CD4-positive, alpha-beta T cell treated with Interleukin-10 for 1 hour (primary cell): ENCODE measurements around the gene RPUSD1.

ENCODE experiments used
- DNase-seq: peaks from one replicate; pipeline ENCODE4 v3.0.0-alpha.2; 2020

Gene RPUSD1

DNA sequence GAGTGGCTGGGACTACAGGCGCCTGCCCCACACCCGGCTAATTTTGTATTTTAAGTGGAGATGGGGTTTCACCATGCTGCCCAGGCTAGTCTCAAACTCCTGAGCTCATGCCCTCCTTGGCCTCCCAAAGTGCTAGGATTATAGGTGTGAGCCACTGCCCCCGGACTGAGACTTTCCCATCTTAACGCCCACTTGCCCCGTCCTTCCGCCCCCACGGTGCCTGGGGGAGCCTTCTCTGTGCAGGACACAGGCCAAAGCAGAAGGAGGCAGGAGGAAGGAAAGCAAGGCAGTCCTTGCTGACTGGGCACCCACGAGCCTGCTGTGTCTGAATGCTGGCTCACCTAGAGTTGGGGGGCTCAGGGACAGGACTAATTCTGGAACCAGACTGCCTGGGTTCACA is 30.0 kb upstream of the RPUSD1 start:
- no peak for DNase-seq

DNA sequence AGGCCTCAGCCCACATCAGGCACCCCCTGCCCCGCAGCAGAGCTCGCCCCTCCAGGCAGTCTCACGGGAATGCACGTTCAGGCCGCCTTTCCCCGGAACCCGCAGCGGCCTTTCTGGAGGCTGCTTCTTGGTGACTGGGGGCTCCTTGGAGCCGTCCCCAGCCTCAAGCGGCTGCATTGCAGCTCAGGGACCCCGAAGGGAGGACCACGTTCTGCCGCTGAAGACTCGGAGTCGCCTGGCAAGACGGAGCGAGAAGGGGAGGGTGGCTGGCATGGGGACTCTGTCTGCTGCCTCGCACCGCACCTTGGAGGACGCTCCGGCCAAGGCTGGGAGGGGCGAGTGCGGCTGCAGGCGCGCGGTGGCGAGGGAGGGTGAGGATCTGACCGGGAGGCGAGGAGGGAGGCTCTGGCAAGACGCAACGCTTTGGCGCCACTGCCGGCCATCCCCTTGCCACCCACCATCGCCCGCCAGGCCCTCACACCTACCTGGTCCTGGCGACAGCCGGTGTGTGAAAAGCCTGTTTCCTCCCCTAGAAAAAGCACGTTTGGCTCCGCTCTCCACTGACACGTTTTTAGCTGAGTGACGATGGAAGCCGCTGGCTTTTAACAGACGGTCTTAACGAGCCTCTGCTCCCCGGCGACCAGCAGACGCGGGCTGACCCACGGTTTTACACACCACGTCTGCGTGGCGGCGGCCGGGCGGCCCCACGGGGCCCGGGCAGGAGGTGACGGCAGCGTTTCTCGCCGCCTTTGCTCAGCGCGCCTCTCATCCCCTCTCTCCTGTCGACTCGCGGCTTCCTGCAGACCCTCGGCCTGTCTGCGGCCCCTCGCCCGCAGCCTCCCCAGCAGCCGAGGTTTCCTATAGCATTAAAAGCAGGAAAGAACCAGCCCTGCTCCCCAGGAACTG is 29.1 kb upstream of the RPUSD1 start:
- DNase-seq = no peak

DNA sequence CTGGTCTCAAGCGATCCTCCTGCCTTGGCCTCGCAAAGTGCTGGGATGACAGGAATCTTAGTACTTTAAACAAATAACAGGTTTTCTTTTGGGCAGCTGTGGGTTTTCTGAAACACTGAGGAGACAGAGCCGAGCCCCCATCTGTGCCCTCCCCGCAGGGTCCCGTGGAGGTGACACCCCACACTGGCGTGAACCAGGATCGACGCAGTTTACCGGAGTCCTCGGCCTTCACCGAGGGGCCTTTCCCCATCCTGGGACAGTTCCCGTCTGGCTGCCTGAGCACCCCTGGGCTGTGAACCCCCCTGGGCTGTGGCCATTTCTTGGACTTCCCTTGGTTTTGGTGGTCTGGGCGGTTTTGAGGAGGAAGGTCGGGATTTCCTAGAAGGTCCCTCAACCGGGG is 27.7 kb upstream of the RPUSD1 start:
- no peak for DNase-seq

DNA sequence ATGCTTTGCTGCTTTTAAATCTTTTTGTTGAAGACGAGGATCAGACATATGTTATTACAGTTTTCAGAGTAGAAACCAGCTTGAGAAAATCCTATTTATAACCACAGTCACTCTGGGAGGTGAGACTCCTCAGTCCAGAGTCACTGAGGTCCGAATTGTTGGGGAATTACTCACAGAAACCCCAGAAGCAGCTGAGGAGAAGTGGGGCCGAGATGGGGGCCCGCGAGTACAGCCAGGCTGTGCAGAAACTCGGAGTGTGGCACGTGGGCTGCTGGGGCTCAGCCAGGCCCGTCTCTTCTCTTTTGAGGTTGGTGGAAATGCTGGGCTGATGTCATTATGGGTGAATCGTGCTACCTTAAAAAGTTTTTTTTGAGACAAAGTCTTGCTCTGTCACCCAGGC is 26.8 kb upstream of the RPUSD1 start:
- no peak for DNase-seq

DNA sequence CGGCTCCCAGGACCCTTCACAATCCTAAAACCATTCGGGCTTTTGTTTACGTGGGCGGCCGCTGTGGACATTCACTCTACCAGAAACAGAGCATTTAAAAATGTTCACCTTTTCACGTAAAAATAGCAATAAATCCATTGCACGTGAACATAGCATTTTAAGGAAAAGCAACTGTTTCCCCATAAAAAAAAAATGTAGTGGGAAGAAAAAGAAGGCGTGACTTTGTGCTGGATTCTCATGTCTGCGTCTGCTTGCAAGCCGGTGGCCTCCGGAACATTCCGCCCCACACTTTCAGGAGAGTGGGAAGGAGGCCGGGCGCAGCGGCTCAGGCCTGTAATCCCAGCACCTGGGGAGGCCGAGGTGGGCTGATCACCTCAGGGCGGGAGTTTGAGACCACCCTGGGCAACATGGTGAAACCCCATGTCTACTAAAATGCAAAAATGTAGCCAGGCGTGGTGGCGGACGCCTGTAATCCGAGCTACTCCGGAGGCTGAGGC is 25.8 kb upstream of the RPUSD1 start:
- no peak for DNase-seq

DNA sequence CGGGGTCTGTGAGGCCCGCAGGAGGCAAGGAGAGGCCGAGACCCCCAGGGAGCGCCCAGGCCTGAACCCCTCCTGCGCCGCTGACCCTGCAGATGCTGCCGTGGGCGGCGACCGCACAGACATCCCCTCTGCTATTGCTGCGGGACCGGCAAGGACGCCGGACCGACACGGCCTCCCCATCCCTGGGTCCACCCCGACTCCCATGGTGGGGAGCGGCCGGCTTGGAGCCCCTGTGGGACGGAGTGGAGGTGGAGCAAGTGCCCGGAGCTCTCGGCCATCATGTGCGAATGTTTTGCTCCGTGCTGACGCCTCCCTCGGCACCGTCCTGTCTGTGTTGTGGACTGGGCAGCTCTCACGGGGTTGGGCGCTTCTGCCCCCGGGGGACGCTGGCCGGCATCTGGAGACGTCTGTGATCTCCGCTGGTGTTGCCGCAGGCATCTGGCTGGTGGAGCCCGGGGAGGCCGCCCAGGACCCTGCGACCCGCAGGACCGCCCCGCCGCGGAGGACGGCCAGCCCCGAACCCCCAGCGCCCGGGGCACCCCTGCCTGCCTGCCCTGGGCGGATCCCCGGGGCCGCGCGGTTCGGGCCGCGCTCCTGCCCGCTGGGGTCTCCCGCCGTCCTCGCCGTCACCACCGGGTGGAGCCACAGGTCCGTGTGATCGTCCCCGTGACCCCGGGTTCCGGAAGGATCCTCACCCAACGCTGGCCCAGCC is 25.2 kb upstream of the RPUSD1 start:
- peak; percentile 45 for DNase-seq

DNA sequence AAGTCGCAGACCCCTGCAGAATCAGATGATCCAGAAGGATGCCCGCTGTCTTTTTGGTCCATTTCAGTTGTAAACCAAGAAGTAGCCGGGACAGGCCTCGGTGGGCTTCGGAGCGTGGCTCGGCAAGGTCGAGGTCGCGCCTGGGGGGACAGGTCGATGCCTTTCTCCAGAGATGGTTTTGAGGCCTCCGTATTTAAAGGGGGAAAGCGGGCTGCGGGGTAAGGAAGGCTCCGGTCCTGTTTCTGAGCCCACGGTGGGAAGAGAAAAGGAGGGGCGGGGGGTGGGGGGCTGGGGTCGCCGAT is 19.9 kb upstream of the RPUSD1 start:
- DNase-seq = no peak

DNA sequence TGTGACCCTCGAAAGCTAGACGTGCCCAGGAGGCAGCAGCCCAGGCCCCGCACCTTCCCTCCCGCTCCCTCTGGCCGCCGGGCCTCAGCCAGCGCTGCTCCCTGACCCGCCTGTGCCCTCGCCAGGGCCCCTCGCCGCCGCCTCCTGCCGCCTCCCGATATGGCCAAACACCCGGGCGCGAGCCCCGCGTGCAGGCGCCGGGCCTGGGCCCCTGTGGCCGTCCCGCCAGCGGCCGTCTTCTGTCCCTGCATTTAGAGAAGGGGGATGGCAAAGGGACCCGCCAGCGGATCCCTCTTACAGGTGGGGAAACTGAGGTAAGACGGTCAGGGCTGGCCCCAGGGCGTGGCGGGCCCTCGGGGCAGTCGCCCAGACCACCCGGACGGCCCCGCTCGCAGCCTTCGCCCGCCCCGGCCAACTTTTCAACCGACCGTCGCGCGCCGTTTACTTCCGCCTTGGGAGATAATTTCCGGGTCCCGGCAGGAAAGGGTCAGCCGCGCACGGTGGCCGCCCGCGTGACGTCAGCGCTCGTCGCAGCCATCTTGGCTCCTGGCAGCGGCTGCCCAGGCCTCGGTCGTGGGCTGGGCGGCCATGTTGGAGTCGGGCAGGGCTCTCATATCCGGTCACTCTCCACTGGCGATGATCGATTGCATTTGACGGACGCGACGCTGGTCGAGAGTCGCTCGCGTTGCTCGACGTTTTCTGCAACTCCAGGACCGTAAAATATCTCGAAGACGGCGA is 19.3 kb upstream of the RPUSD1 start:
- DNase-seq = peak; percentile 86

DNA sequence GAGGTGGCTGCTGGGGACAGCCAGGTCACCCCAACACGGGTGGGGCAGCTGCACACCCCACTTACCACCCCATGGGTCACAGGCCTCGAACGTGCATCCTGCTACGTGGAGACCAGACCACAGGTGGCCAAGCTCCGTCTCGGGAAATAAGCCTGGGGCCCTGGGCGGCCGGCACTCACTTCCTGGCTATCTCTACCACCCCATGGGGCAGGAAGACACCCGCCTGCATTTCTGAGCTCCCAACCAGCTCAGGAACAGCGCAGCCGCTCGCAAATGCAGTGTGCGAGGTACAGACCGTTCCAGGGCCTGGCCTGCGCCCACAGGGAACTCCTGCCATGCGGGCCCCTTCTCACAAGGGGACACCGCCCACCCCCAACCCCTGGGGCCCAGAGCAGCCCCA is 17.3 kb upstream of the RPUSD1 start:
- DNase-seq = no peak

DNA sequence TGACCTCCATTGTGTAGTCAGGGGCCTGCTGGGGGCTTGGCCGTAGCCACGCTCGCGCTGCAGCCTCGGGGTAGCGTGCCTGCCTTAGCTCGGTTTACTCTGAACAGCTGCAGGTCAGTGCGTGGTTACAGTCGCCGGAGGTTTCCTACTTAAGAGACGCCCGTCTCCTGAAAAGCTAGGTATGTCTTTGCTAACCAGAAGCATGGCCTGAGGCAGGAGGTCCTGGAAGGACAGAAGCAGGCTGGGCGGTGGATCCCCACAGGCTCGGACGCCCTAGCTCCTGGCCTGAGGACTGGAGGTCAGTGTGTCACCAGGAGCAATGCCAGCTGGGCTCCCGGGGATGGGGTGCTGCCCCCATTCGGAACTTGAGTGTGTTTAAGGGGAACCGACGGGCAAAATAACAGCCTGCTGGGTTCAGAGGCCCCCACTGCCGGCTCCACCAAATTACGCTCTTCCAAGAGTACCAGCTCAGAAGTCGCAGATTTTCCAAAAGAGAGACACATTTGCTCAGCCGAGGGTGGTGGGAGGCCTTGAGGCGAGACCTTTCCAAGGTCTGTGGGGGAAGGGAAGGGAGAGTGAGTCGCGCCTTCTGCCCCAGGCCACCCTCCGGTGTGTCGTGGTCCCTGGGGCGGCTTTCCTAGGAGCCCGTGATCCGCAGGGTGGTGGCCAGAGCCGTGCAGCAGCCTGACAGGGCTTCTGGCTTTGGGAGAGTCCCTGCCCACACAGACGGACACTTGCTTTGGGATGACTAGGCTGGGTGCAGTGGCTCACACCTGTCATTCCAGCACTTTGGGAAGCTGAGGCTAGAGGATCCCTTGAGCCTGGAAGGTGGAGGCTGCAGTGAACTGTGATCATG is 16.2 kb upstream of the RPUSD1 start:
- no peak for DNase-seq

DNA sequence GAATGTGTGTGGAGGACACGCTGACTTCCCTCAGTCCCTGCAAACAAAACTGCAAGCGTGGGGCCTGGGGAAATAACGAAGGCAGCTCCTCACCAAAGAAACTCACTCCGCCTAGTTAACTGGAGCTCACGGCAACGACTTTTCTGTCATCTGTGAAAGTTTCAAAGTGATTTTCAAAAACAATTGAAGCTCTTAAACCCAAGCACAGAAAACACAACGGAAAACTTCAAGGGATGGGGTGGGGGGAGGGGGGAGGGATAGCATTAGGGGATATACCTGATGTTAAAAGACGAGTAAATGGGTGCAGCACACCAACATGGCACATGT is 15.5 kb upstream of the RPUSD1 start:
- DNase-seq = no peak

DNA sequence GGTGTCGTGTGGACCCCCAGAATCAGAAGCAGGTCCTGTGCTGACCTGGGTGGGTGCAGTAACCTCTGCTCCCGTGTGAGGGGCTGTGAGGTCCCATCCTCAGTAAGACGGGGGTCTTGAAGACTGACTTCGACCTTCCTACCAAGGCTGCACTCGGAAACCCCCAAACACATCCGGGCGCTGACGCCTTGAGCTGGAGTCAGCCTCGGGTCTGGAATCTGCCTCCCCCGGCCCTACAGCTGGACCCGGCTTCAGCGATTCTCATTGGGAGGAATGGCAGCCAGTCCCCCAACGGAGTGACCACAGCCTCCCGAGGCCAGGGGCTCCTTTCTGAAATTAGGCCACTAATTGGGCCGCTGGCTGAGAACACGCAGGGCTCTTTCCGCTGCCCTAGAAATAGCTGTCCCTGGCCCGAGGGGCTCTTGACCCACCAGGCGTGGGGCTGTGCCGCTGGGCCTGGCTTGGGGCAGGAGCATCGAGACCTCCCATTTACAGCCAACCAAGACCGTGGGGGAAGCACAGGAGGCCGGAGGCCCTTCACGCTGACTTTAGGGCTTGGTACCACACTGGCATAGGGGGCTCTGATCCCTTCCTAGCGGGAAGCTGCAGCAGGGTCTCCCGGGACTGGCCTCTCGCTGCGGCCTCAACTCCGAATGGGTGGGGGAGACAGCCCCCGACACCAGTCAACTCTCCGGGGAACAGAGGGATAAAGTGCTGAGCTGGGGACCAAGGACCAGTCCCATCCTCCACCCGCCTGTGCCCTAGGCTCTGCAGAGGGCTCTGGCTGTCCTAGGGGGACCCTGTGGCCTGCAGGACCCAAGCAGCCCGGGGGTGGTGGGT is 15.0 kb upstream of the RPUSD1 start:
- no peak for DNase-seq

DNA sequence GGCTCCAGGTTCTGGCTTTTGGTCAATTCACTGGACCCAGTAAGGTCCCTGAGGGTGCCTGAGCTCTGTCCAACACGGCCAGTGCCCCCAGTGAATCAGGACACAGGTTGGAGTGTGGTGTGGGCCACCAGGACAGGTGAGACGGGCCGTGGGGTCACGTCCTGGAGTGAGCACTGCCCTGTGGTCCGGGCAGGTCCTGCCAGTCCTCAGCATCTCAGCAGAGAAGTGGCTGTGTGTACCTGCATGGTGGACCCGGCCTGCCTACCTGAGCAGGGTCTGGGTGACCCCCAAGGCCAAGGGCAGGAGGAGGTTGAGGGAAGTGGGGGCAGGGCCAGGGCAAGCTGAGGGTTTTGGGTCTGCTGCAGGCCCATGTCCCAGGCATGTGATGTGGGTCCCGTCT is 14.3 kb upstream of the RPUSD1 start:
- DNase-seq = no peak

DNA sequence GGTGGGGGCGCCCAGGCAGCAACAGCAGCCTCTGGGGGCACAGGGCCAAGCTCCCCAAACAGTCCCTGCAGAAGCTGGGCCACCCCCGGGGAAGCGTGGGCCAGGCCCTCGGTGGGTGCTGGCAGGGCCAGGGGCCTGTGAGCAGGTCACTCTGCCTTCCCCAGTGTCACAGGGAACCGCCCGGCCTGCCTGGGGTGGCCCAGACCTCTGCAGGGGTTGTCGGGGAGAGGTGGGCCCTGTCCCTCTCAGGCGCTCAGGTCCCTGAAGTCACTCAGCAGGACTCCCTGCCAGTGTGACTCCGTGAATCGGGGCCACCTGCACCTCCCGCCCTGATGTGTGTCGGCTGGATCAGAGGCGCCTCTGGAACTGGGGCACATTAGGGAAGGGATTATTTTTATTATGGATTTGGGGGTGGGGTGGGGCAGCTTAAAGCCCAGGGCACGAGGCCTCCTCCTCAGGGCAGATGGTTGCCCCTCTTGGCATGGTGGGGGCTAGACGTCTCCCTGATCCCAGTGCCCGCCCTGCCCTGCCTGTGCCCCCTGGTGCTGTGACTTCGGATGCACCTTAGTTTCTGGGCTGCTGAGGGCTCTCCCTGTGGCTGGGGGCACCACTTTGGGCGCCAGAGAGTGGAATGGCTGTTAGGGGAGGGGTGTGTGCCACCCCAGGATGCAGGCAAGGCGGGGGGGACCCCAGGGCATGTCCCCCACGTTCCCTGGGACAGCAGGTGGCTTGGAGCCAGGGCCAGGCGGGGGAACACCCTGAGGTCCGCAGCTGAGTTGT is 13.6 kb upstream of the RPUSD1 start:
- DNase-seq = no peak

DNA sequence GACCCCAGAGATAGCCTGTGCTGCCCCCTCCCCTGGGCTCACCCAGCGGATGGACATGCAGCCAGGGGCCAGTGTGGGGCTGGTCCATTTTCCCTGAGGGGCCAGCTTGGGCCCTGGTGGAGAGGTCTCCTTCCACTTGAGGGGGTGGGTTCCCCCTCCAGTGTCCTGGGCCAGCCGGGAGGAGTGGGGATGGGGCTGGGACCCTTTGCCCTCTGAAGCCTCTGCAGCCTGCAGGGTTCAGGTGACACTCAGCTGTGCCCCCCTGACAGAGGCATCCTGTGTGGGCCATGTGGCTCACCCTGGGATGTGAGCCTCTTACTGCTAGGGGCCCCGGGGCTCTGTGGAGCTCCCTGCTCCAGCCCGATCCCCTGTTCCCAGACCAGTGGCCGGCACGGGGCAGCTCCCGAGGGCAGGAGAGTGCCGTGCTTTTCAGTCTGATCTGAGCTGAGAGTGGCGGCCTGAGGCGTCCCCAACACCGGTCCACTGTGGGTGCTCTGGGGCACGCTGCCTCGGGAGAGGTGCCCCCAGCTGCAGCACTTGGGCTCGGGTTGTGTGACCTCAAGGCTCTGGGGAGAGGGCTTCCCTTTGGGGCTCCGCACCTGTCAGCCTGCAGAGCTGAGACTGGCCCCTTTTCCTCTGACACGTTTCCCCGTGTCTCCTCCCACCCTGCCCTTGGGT is 12.8 kb upstream of the RPUSD1 start:
- no peak for DNase-seq

DNA sequence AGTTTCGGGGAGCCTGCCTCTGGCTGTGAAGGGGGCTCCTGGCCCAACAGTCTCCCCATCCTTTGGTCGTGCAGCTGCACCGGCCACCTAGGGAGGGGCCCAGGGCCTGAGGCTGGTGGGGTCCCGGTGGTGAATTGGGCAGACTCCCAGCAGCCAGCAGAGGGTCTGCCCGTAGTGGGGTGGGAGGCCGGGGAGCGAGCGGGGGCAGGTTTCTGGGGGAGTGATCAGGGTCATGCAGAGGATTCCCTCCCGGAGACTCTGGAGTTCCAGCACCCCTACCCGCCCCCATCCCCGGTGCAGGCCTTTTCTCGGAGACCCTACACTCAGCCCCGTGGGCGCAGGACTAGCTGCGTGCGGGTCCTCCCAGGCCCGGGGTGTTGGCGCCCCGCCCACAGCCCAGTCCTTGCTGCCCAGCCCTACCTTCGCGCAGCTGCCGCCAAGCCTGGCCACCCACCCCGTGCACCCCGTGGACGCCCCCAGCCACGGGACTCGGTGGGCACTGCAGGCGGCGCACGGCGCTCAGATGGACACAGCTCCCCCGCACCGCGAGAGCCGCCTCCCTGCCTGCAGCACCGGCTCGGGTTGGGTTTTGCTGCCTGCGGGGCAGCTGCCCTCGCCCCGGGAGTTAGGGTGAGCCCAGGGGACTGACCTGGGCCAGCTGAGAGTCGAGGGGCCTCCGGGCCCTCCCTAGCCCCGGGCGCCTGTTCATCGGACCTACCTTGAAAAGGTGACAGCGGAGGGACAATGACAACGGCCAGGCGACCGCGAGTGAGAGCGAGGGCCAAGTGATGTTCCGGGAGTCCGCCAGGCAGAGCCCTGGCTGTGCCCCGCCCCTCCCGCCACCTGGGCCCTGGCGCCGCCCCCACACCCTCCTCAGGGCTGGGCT is 12.0 kb upstream of the RPUSD1 start, which contains the start of gene GNG13:
Gene GNG13, minus strand, starts transcription at position 787 of the 886 bp plus-strand sequence. CDS start 1,657 bp downstream, outside the sequence.
- no peak for DNase-seq

DNA sequence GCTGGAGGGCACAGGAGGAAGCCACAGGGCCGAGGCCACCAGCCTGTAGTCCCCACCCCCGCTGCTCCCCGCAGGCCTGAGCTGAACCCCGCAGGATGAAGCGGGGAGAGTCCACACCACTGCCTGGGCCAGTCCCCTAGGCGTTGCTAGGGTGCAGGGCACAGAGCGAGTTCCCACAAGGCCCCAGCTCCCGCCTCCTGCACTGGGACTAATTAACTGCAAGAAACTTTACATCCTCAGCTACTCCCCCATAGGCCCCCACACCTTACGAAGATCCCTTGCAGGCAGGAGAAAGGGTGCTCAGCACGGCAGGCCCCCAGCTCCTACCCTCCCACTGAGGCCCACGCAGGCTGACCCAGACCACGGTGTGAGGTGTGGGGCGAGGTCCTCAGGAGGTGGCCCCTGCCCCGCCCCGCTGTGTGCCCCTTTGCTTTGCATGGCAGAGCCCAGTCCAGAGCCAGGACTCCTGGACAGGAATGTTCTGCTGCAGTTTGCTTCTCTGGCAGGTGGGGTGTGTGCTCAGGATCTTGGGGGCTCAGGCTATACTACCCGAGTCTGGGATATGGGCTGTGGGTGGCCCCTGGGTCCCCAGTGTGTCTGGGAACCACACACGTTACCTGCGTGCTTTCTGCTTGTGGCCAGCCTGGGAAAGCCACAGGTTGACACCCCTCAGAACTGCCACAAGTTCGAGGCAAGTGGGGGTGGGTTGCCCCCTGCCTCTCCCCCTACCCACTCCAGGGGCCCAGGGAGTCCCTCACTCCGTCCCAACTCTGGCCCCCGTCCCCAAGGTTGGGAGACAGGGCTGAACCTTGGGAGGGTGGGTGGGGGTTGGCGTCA is 11.1 kb upstream of the RPUSD1 start:
- no peak for DNase-seq

DNA sequence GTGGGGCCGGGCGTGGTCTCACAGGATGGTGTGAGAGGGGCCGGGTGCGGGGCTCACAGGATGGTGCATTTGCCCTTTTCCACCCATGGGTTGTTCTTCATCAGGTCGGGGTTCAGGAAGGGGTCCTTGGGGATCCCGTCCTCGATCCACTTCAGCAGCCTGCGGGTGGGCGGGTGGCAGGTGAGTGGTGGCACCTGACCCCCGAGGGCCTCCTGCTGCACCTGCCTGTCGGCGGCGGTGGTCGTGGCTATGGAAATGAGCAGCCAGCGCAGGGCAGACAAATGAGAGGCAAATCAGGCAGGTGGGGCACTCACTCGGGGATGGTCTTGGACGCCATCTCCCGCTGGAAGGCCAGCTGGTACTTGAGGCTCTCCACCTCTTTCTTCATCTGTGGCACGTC is 10.5 kb upstream of the RPUSD1 start:
- no peak for DNase-seq
